HG03432 (cell line): ENCODE measurements around the gene LRTM2.

Source experiments
- ATAC-seq: cut with Tn5 transposase; IDR thresholded peaks from one replicate; pipeline ENCODE4 v1.9.1; 2021; ENCODE audit warnings: mild to moderate bottlenecking, moderate library complexity; ENCODE audit not compliant: unreplicated experiment

Gene LRTM2

GRCh38 chr12:1882405-1882804, 62.0 kb downstream of the LRTM2 start:
- ATAC-seq = no peak

- ATAC-seq = no peak
Measured at GRCh38 chr12:1882850-1883470, 62.6 kb downstream of the LRTM2 start.

DNA sequence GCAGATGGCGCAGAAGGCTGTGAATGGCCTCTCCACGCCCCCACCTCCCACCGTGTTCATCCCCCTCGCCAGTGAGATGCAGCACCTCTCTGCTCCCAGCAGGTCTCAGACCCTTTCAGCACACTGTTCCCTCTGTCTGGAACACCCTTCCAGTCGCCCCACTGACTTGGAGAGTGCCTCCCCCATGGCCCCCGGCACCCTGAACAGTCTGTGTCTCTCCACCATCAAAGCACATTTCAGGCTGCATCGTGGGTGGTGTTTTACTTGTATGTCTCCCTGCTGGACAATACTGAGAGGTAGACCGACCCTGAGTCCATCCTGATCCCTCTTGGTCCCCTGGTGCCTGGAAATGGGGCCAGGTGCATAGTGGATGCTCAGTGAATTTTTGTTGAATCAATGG, 63.1 kb downstream of the LRTM2 start:
- no peak for ATAC-seq

- no peak for ATAC-seq
Measured at GRCh38 chr12:1884651-1885050, 64.3 kb downstream of the LRTM2 start.

DNA sequence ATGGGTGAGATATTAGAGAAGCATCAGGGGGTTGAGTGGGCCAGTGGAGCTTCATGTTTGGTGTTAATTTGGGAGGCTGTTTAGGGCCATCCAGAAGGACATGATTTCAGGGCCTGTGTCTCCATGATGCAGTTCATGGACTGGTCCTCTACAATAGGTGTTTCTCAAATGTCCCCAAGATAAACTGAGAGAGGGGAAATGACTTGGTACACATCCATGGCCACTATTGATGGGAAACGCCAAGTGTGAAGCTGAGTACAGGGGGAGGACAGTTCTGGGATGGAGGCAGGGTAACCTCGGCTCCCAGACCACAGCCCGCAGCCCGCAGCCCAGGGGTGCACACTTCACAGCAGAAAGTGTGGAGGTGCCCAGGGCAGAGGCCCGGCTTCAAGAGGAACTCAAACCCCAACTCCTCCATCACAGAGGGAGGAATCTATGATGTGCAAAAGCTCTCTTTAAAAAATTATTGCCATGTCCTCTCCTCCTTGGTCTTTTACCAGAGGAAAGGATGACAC, 64.8 kb downstream of the LRTM2 start:
- ATAC-seq = no peak

DNA sequence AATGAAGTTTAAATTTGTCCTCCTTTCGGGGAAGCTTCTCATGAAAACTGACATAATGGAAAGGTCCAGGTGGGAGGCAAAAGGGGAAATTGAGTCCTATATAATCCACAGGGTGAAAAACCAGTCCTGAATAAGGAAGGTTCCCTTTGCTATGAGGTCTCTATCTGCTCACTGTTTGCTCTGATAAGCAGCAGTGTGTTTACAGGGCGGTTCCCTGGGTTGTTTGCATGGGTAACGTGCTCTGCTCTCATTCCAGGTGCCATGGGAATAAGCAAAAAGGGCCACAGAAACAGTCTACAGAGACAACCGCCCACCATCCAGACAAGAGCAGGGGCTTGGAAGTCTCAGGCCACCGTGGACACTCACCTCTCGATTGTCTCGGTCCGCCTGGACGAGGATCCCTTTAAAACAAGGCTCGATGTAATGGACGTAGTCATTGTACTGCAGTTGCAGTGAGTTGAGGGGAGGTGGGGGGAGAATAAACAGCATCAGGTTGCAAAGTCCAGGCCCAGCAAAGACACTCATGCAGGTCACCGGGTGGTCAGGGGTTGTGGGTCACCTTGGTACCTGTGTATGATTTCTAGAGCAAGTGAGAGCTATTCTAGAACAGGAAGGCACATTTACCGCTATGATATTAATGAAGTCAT, 65.4 kb downstream of the LRTM2 start:
- no peak for ATAC-seq
